Adipose tissue (tissue), 3 donors: ENCODE results near the gene TMED3. TPM values are rescaled to one million over a fixed set of nuclear protein-coding genes. Genes with fewer than 3 reads are reported as not detected.

Source experiments
- H3K27ac ChIP-seq: one replicate; pipeline ENCODE4 v1.5.1; 2013; ENCODE audit warnings: low read depth, low read length
- WGBS, 3 donors: extraction: QIAGEN DNeasy Blood & Tissue Kit; methylation state at CpG; one replicate each; pipeline ENCODE4 v1.1.7; 2013; 5-methylcytosine and 5-hydroxymethylcytosine counted together
- polyA plus RNA-seq, 3 donors: library from polyadenylated mRNA; stranded (reverse); fragments of 200-250 nt; gene quantifications; one replicate each; pipeline ENCODE4 v1.2.3, GENCODE V29; 2013
- donor health status: healthy with polysubstance abuse.
- donor health status: Bipolar disorder and iron deficiency.
- donor health status: healthy.

The TMED3 gene
- polyA plus RNA-seq: 100 to 1,000 TPM in 1 of 3 donors, 10 to 100 TPM in 2; 25.1 to 138 (median 43.0) TPM

DNA sequence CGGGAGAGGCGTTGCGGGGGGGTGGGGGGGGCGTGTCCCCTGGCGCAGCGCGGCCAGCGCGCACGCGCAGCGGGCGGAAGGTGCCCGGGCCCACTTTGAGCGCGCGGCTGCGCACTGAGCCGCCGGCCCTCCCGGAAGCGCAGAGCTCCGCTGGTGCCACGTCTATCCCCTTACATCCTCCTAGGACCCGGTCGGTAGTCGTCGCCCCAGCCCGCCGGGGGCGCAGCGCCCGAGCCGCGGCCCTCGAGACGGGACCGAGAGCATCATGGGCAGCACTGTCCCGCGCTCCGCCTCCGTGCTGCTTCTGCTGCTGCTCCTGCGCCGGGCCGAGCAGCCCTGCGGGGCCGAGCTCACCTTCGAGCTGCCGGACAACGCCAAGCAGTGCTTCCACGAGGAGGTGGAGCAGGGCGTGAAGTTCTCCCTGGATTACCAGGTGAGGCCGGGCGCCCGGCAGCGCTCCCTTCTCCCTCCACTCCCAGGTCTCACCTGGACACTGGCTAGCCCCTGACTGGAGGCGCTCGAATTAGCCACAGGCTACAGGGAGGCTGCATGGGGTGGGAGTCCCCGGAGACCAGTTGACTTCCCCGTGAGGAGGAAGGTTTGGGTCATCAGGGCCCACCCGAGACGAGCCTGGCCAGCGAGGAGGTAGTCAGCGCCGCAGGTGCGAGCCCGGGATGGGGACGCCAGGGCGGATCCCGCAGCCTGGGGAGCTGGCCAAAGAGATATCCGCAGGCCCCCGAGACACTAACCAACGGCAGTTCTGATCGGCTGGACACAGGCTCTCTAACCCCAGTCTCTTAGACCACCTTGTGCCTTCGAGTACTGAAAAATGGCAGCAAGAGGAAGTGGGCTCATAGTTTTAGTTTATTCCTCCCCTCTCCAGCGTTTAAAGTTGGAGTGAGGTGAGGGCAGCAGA, at the start of gene TMED3:
Gene TMED3, plus strand, starts transcription at position 128 of the 916 bp plus-strand sequence. Its CDS starts 138 bp downstream, at position 266.
- no peak within 1 kb of the TSS for H3K27ac ChIP-seq
- WGBS, 3 donors: 0 to 1% (median 1%) methylated on average over 44 to 72 of the region's 76 CpGs

- H3K27ac ChIP-seq: no peak overlapping the region
- WGBS, 3 donors: 86 to 92% (median 89%) methylated on average over 1 of the region's 1 CpG
Observed at GRCh38 chr15:79261836-79262235, 49.1 kb upstream of the TMED3 start.

- no peak overlapping the region for H3K27ac ChIP-seq
- 84 to 92% (median 91%) methylated on average over 4 of the region's 4 CpGs for WGBS, 3 donors
Observed at GRCh38 chr15:79265167-79265566, 45.7 kb upstream of the TMED3 start.

DNA sequence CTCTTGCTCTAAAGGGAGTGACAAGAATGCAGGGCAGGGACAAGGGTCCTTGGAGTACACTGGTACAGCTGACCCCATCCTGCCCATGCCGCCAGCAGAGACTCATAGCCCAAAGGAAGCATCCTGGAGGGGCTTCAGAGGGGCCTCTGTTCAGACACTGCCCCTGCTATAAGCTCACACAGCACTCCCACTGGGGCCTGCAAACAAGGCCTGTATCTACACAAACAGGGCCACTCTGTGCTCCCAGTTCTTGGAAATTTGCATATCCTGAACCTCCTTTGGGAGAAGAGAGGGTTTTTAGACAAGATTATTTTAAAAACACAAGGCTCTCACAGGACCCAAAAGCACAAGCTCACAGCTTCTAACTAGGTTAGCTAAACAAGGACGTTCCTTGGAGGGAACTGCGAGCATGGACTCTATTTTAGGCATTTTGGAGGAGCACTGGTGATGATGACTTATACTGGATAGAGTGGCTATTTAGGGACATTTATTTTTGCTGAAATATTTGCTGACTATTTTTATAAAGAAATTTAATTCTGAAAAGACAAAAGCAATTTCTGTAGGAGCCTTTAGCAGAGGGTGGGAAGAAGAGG, 44.8 kb upstream of the TMED3 start:
- H3K27ac ChIP-seq: no peak overlapping the region
- 56 to 81% (median 74%) methylated on average over 3 of the region's 3 CpGs for WGBS, 3 donors

DNA sequence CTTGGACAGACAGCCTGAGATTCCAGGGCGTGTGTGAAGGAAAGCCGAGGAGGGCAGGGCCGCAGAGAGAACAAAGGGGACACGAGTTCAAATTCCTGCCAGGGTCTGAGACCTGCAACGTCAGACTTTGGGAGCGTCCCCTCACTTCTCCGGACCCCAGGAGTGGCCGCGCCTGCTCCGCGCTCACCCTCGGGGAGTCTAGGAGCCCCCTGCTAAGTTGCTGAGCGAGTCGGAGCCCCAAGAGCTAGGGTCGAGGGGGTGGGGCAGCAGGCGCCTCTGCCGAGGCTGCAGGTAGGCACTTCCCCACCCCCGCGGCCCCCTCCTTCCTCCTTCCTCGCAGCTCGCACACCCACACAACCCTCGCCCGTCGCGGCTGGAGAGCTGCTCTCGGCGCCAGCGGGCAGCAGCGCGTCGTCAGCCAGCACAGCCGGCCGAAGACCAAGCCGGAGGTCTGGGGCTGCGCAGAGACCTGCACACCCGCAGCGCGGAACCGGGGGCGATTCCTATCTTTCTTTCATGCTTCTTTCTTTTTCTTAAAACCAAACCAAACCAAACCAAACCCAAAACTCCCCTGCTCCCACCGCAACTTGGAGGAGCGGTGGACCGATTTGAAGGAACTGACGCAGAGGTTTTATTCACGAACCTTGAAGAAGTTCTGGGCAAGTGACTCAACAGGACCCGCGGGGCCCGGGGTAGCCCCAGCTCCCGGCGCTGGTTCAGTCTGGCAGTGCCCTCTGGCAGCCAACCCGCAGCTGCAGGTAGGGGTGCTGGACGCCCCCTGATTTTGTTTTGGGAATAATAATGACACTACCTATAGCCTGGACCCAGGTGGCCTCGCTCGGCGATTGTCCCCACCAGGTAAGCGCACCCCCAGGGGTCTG, 28.3 kb upstream of the TMED3 start, which contains the start of gene ANKRD34C:
Gene ANKRD34C, plus strand, starts transcription at position 352 of the 881 bp plus-strand sequence. CDS start 10,563 bp downstream, outside the sequence.
- WGBS, 3 donors: 8 to 11% (median 8%) methylated on average over 50 to 56 of the region's 56 CpGs
- no peak within 1 kb of the TSS for H3K27ac ChIP-seq

GRCh38 chr15:79283252-79284048, 27.5 kb upstream of the TMED3 start:
- H3K27ac ChIP-seq: no peak overlapping the region
- 11 to 12% (median 12%) methylated on average over 46 of the region's 46 CpGs for WGBS, 3 donors

DNA sequence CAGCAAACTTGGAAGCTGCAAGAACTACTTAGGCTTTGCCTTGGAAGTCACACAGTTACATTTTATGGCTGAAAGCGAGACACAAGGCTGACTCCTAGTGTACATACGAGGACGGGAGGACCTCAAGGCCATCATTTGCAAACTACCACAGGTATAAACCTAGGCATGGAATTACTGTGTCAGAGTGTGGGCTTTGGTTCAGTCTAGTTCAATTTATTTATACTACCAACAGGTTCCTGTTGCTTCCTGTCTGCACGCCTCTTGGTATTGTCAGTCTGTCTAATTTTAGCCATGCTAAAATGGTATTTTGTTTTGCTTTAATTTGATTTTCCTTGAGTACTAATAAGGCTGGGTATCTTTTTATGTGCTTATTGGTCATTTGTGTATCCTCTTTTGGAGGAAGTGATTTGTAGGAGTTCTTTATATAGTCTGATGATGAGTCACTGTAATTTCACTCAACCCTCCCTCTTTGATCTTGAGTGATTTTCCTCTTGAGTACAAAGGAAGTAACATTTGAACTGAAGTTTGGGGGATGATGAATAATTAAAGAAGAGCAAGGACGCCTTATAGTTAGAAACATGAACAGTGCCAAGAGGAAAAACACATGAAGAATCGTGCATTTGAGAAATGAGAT, 20.2 kb upstream of the TMED3 start:
- WGBS, 3 donors: 54 to 69% (median 60%) methylated on average over 6 of the region's 6 CpGs
- H3K27ac ChIP-seq: no peak overlapping the region

DNA sequence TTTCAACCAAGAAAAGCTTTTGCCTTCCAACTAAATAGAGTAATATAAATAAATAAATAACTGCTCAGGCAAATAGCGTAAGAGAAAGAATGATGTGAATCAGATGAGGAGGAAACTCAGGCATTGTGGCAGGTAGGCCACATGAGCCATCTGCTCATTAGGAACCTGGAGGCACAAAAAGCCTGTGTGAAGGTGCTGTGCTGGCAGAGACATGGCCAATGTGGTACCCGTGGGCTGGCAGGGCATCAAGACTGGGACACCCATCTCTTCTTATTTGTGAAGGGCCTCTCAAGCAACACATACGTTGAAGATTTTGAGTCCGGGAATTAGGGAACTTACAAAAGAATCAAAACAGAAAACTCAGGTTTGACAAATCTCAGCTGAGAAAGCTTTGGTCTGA, 18.9 kb upstream of the TMED3 start:
- no peak overlapping the region for H3K27ac ChIP-seq
- 75 to 86% (median 85%) methylated on average over 4 of the region's 4 CpGs for WGBS, 3 donors

GRCh38 chr15:79294075-79294474, 16.8 kb upstream of the TMED3 start:
- WGBS, 3 donors: 68 to 74% (median 70%) methylated on average over 7 of the region's 7 CpGs
- no peak overlapping the region for H3K27ac ChIP-seq

DNA sequence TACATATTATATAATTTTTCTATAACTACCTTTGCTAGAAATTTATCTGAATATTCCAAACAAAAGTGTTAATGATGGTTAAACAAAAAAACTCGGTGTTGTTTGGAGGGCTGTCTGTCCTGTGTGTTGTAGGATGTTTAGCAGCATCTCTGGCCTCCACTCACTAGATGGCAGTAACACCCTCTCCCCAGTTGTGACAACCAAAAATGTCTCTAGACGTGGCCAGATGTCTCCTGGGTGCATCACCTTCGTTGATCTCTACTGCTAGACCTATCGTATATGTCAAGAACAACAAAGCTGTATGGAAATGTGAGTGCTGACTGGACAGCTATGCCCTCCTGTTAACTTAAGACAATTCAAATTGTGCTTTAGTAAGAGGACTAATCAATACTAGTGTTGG, 14.3 kb upstream of the TMED3 start:
- no peak overlapping the region for H3K27ac ChIP-seq
- WGBS, 3 donors: 38 to 54% (median 40%) methylated on average over 4 of the region's 4 CpGs

- H3K27ac ChIP-seq: no peak overlapping the region
- WGBS, 3 donors: 80 to 85% (median 82%) methylated on average over 7 of the region's 7 CpGs
Observed at GRCh38 chr15:79299126-79299840, 11.6 kb upstream of the TMED3 start.

GRCh38 chr15:79299841-79300235, 11.1 kb upstream of the TMED3 start:
- 50 to 64% (median 52%) methylated on average over 1 of the region's 1 CpG for WGBS, 3 donors
- H3K27ac ChIP-seq: no peak overlapping the region

DNA sequence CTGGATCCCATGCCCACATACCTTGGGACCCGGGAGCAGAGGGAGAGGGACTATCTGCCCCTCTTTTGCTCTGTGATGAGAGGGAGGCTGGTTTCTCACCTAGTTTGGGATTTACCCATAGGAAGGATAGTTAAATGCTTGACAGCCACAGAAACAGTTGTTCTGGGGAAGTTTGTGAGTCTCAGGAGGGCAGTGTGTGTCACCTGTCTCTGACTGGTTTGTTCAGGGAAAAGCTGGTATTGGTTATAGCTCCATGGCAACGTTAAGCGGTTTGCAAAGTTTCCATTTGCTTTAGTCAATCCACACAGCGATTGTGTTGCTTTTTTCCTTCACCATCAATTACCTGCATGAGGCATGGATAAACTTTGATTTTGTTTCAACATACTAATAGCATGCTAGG, 3.7 kb upstream of the TMED3 start:
- H3K27ac ChIP-seq: no peak overlapping the region
- WGBS, 3 donors: 27 to 57% (median 46%) methylated on average over 4 of the region's 4 CpGs

DNA sequence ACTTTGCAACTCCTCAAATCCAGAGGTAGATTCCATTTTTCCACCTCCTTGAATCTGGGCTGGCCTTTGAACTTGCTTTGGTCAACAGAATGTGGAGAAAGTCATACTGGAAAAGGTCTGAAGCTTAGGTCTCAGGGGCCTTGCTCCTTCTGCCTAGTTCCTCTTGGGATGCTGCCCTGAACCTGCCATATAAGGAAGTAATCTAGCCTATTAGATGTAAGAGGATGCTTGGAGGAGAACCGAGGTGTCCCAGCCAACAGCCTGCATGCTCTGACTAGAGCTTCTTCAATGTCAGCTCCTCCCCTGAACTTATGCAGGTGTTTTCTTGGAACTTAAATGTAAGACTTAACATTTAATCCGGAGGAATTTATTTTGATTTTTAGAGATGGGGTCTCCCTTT, 2.0 kb upstream of the TMED3 start:
- 35 to 37% (median 35%) methylated on average over 2 of the region's 2 CpGs for WGBS, 3 donors
- no peak overlapping the region for H3K27ac ChIP-seq

DNA sequence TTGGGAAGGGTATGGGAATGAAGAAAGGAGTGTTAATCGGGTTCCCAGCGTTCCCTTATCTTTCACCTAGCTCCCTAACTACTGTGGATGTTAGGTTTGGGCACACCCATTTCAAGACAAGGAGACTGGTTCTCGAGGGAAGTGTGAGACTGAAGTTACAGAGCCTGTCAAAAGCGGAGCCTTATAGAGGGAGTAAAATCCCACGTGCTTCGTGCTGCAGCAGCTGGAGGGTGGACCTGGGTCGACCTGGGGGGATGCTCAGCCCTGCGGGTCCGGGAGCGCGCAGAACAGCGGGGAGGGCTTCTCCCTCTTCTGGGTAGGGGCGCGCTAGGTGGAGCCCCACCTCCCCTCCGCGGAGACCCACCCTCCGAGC, 314 bp upstream of the TMED3 start:
- 1% methylated on average over 12 to 16 of the region's 17 CpGs for WGBS, 3 donors
- no peak overlapping the region for H3K27ac ChIP-seq

- H3K27ac ChIP-seq: no peak overlapping the region
- 35 to 68% (median 66%) methylated on average over 8 of the region's 8 CpGs for WGBS, 3 donors
Observed at GRCh38 chr15:79311901-79312553, 1.1 kb downstream of the TMED3 start.
